Endodermal cell (in vitro differentiated cells): ENCODE results near the gene HOXD13. TPM values are rescaled to one million over a fixed set of nuclear protein-coding genes. Genes with fewer than 3 reads are reported as not detected.
A peak's percentile ranks its signal among the peaks of the same experiment; 100 is the strongest.

ENCODE experiments used
- DNase-seq: peaks from one replicate; pipeline ENCODE4 v3.0.0-alpha.2; 2017
- H3K27ac ChIP-seq: 2 replicates; pipeline ENCODE4 v1.5.1; 2013; ENCODE audit warnings: mild to moderate bottlenecking, low read depth, low read length, moderate library complexity
- H3K27me3 ChIP-seq: 2 replicates; pipeline ENCODE4 v1.6.1; 2013; ENCODE audit warnings: mild to moderate bottlenecking, low read length, moderate library complexity; ENCODE audit not compliant: insufficient read depth, control insufficient read depth, poor library complexity, severe bottlenecking
- H3K36me3 ChIP-seq: 2 replicates; pipeline ENCODE4 v1.7.0; 2013; ENCODE audit warnings: mild to moderate bottlenecking, low read length, moderate library complexity; ENCODE audit not compliant: control insufficient read depth, insufficient read depth
- H3K4me1 ChIP-seq: one replicate; pipeline ENCODE4 v1.7.0; 2013; ENCODE audit warnings: low read length; ENCODE audit not compliant: control insufficient read depth, insufficient read depth
- H3K4me3 ChIP-seq: 2 replicates; pipeline ENCODE4 v1.5.1; 2013; ENCODE audit warnings: mild to moderate bottlenecking, low read length, moderate library complexity
- H3K9ac ChIP-seq: 2 replicates; pipeline ENCODE4 v1.6.1; 2013; ENCODE audit warnings: mild to moderate bottlenecking, low read length, moderate library complexity; ENCODE audit not compliant: poor library complexity, severe bottlenecking; ENCODE audit errors: extremely low read depth
- H3K9me3 ChIP-seq: 2 replicates; pipeline ENCODE4 v1.6.1; 2013; ENCODE audit warnings: mild to moderate bottlenecking, low read length, moderate library complexity; ENCODE audit not compliant: control insufficient read depth
- H3K27ac Mint-ChIP-seq: 2 replicates; pipeline ENCODE4 v1.8.0; 2020; ENCODE audit warnings: mixed read lengths
- H3K27me3 Mint-ChIP-seq: 2 replicates; pipeline ENCODE4 v1.8.0; 2021; ENCODE audit warnings: mild to moderate bottlenecking, mixed read lengths; ENCODE audit not compliant: insufficient read depth
- H3K36me3 Mint-ChIP-seq: 2 replicates; pipeline ENCODE4 v1.8.0; 2020; ENCODE audit warnings: low read depth, mixed read lengths
- H3K4me1 Mint-ChIP-seq: 2 replicates; pipeline ENCODE4 v1.8.0; 2020; ENCODE audit warnings: mixed read lengths
- H3K4me3 Mint-ChIP-seq: 2 replicates; pipeline ENCODE4 v1.8.0; 2020; ENCODE audit warnings: mild to moderate bottlenecking, moderate library complexity, mixed read lengths
- H3K9me3 Mint-ChIP-seq: 2 replicates; pipeline ENCODE4 v1.8.0; 2020; ENCODE audit warnings: mild to moderate bottlenecking, mixed read lengths
- WGBS, 2 experiments: methylation state at CpG; one replicate each; pipeline versions ENCODE4 v1.1.5 to v1.1.7; 2013; ENCODE audit warnings: missing lambda C conversion rate in 2 of 2, mixed read lengths in 1 of 2; ENCODE audit not compliant: insufficient coverage in 1 of 2, insufficient read length in 1 of 2; 5-methylcytosine and 5-hydroxymethylcytosine counted together
- total RNA-seq, 2 donors: library from RNA; stranded (reverse); fragmentation: NEBNext Ultra II Directional in 1 of 2; extraction: Animal tissue kit (Norgen Biotek cat#: 25700) in 1 of 2; gene quantifications; 2 replicates in 1 of 2; 3 replicates in 1 of 2; pipeline ENCODE4 v1.2.1, GENCODE V29; 2021
- TF ChIP-seq, protein P1 (sequence below): fragments of 200-600 bp; sonication (generic); conservative IDR thresholded peaks from 2 replicates; pipeline ENCODE4 v1.5.0; 2021; ENCODE audit warnings: antibody characterized with exemption, mild to moderate bottlenecking

Gene HOXD13
- total RNA-seq, 2 donors from 2014 or later, result 0.11 to 0.40 TPM

DNA sequence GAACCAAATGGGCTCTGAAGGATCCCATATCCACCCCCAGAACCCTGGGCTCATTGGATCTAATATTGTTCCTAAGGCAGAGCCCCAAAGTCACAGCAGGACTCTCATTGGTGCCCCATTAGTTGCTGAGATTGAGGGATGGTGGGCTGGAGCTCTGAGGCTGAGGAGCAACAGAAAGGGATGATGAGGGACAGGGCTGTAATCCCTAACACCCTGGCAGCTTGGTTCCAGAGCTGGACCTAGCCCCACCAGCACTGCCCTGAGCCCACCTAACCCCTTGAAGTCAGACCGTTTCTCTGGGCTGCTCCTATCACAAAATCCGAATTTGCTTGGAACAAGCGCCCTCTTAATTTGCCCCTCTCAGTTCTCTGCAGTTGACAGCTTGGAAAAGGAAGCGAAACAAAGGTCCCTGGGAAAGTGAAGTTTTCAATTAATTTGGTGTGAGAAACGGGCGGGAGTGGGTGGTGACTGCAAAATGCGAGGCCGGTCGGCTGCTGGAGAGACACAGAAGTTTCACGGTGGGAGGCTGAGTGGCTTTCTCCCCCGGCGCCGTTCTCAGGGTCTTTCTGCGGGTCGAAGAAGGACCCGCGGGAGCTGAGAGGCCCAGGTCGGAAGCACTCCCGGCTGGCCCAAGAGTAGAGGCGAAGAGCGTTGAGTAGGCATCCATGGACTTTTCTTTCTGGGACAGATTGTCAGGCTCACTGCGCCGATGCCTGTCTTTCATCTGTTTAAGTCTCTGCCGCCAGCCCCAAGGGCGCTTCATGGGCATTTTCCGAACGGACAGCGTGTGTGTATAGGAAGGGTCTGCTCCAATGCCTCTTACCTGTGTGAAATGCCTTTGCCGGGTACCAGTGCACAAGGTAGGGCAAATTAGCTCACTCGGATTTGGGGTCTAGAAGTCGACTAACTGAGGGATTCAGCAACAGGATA is 927 bp upstream of the HOXD13 start:
- H3K4me3 Mint-ChIP-seq, result peak overlapping the region; percentile 48
- no peak overlapping the region for H3K27ac ChIP-seq
- H3K27me3 Mint-ChIP-seq, result peaks cover 96% of the 10 kb centered on the region
- TF ChIP-seq, protein P1, sequence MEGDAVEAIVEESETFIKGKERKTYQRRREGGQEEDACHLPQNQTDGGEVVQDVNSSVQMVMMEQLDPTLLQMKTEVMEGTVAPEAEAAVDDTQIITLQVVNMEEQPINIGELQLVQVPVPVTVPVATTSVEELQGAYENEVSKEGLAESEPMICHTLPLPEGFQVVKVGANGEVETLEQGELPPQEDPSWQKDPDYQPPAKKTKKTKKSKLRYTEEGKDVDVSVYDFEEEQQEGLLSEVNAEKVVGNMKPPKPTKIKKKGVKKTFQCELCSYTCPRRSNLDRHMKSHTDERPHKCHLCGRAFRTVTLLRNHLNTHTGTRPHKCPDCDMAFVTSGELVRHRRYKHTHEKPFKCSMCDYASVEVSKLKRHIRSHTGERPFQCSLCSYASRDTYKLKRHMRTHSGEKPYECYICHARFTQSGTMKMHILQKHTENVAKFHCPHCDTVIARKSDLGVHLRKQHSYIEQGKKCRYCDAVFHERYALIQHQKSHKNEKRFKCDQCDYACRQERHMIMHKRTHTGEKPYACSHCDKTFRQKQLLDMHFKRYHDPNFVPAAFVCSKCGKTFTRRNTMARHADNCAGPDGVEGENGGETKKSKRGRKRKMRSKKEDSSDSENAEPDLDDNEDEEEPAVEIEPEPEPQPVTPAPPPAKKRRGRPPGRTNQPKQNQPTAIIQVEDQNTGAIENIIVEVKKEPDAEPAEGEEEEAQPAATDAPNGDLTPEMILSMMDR, result no peak
- 11 to 14% methylated on average over 18 to 31 of the region's 31 CpGs for WGBS, 2 experiments
- no peak overlapping the region for H3K27ac Mint-ChIP-seq
- peaks cover 5% of the 10 kb centered on the region for H3K9me3 ChIP-seq
- H3K4me1 Mint-ChIP-seq, result peaks cover 29% of the 10 kb centered on the region
- DNase-seq, result no peak
- H3K36me3 Mint-ChIP-seq, result no peaks in the 10 kb centered on the region
- H3K4me3 ChIP-seq, result peak overlapping the region; percentile 27
- no peaks in the 10 kb centered on the region for H3K36me3 ChIP-seq
- peaks cover 5% of the 10 kb centered on the region for H3K4me1 ChIP-seq
- H3K9ac ChIP-seq, result no peak overlapping the region
- H3K27me3 ChIP-seq, result peaks cover 97% of the 10 kb centered on the region
- no peaks in the 10 kb centered on the region for H3K9me3 Mint-ChIP-seq

DNA sequence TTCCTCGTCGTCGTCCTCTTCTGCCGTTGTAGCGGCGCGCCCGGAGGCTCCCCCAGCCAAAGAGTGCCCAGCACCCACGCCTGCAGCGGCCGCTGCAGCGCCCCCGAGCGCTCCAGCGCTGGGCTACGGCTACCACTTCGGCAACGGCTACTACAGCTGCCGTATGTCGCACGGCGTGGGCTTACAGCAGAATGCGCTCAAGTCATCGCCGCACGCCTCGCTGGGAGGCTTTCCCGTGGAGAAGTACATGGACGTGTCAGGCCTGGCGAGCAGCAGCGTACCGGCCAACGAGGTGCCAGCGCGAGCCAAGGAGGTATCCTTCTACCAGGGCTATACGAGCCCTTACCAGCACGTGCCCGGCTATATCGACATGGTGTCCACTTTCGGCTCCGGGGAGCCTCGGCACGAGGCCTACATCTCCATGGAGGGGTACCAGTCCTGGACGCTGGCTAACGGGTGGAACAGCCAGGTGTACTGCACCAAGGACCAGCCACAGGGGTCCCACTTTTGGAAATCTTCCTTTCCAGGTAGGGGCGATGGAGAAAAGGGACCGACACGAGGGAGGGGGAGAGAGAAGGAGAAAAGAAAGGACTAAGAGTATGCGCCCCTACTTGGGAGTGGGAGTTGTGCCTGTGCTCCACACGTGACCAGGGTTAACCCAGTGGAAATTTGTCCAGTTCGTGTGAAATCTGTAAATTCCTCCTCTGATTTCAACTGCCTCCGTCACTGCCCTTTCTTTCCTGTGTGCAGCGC is 800 bp downstream of the HOXD13 start:
- no peaks in the 10 kb centered on the region for H3K9me3 Mint-ChIP-seq
- H3K4me1 ChIP-seq, result peaks cover 5% of the 10 kb centered on the region
- no peak overlapping the region for H3K27ac ChIP-seq
- WGBS, 2 experiments, result 2 to 4% methylated on average over 36 to 53 of the region's 53 CpGs
- TF ChIP-seq, protein P1, result peak; percentile 62
- H3K27ac Mint-ChIP-seq, result no peak overlapping the region
- peak overlapping the region; percentile 48 for H3K4me3 Mint-ChIP-seq
- no peaks in the 10 kb centered on the region for H3K36me3 ChIP-seq
- peaks cover 34% of the 10 kb centered on the region for H3K4me1 Mint-ChIP-seq
- peak overlapping the region; percentile 66 for H3K4me3 ChIP-seq
- H3K27me3 ChIP-seq, result peaks cover 99% of the 10 kb centered on the region
- H3K9me3 ChIP-seq, result peaks cover 5% of the 10 kb centered on the region
- H3K36me3 Mint-ChIP-seq, result no peaks in the 10 kb centered on the region
- no peak overlapping the region for H3K9ac ChIP-seq
- peak; percentile 80 for DNase-seq
- peaks cover 96% of the 10 kb centered on the region for H3K27me3 Mint-ChIP-seq

DNA sequence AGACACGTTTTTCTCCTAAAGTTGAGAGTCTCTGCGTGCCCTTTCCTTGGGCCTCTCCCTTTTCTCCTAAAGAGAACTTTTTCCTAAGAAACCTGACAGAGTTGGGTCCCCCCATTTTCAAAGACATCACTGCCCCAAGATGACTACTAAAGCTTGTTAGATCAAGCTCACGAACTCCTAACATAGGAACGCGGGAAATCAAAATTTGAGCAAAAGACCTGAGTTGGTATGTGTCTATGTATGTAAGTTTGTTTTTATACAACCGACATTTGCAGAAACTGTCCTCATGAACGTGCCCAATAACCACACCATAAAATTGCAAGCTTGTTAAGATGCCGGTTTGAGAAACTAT is 1.4 kb downstream of the HOXD13 start:
- H3K27ac Mint-ChIP-seq, result no peak overlapping the region
- H3K27me3 ChIP-seq, result peaks cover 99% of the 10 kb centered on the region
- H3K27me3 Mint-ChIP-seq, result peaks cover 96% of the 10 kb centered on the region
- H3K4me3 ChIP-seq, result no peak overlapping the region
- no peak overlapping the region for H3K9ac ChIP-seq
- no peak overlapping the region for H3K27ac ChIP-seq
- 0 to 10% methylated on average over 2 to 8 of the region's 8 CpGs for WGBS, 2 experiments
- peaks cover 5% of the 10 kb centered on the region for H3K9me3 ChIP-seq
- H3K4me1 Mint-ChIP-seq, result peaks cover 32% of the 10 kb centered on the region
- no peak overlapping the region for H3K4me3 Mint-ChIP-seq
- TF ChIP-seq, protein P1, result no peak
- peaks cover 5% of the 10 kb centered on the region for H3K4me1 ChIP-seq
- no peaks in the 10 kb centered on the region for H3K36me3 Mint-ChIP-seq
- no peaks in the 10 kb centered on the region for H3K9me3 Mint-ChIP-seq
- H3K36me3 ChIP-seq, result no peaks in the 10 kb centered on the region
- DNase-seq, result no peak
